OCI-LY1 (cell line): ENCODE measurements around the gene TRIM9.

Experiments
- H2AFZ ChIP-seq: fragments of 200-600 bp; sonication (generic), shearing (Covaris generic); 2 replicates; pipeline ENCODE4 v1.6.0; 2014; ENCODE audit warnings: antibody characterized with exemption, mild to moderate bottlenecking, low read length
- H3F3A ChIP-seq: fragments of 200-600 bp; sonication (generic), shearing (Covaris generic); 2 replicates; pipeline ENCODE4 v1.6.0; 2014; ENCODE audit warnings: mild to moderate bottlenecking, antibody characterized with exemption, low read length, moderate library complexity; ENCODE audit not compliant: insufficient read depth
- H3K27ac ChIP-seq: fragments of 200-600 bp; sonication (generic); 2 replicates; pipeline ENCODE4 v1.5.1; 2014; ENCODE audit warnings: low read length, mixed run types, mild to moderate bottlenecking, low read depth; ENCODE audit not compliant: poor library complexity, severe bottlenecking
- H3K27me3 ChIP-seq: fragments of 200-600 bp; sonication (generic); 2 replicates; pipeline ENCODE4 v1.6.0; 2014; ENCODE audit warnings: antibody characterized with exemption, mild to moderate bottlenecking, low read length, moderate library complexity; ENCODE audit not compliant: insufficient read depth
- H3K36me3 ChIP-seq: fragments of 200-600 bp; sonication (generic); 2 replicates; pipeline ENCODE4 v1.6.1; 2014; ENCODE audit warnings: mild to moderate bottlenecking, antibody characterized with exemption, low read length, moderate library complexity, mixed read lengths; ENCODE audit not compliant: insufficient read depth
- H3K4me1 ChIP-seq: fragments of 200-600 bp; sonication (generic); 2 replicates; pipeline ENCODE4 v1.5.1; 2014; ENCODE audit warnings: mild to moderate bottlenecking, low read length, moderate library complexity; ENCODE audit not compliant: insufficient read depth, severe bottlenecking
- H3K4me2 ChIP-seq: fragments of 200-600 bp; sonication (generic), shearing (Covaris generic); 2 replicates; pipeline ENCODE4 v1.6.1; 2014; ENCODE audit warnings: low read length
- H3K4me3 ChIP-seq: fragments of 200-600 bp; sonication (generic); 2 replicates; pipeline ENCODE4 v1.5.1; 2014; ENCODE audit warnings: low read length, low read depth, mild to moderate bottlenecking, mixed read lengths; ENCODE audit not compliant: poor library complexity, severe bottlenecking
- H3K79me2 ChIP-seq: fragments of 200-600 bp; shearing (Covaris generic); 2 replicates; pipeline ENCODE4 v1.6.1; 2016; ENCODE audit warnings: mixed run types, low read length, mixed read lengths; ENCODE audit not compliant: insufficient read depth
- H3K9ac ChIP-seq: fragments of 200-600 bp; sonication (generic), shearing (Covaris generic); 2 replicates; pipeline ENCODE4 v1.6.1; 2014; ENCODE audit warnings: mild to moderate bottlenecking, low read length, mixed read lengths
- H3K9me2 ChIP-seq: fragments of 200-600 bp; sonication (generic), shearing (Covaris generic); 2 replicates; pipeline ENCODE4 v1.6.1; 2014; ENCODE audit warnings: low read depth, mild to moderate bottlenecking, low read length, mixed read lengths
- H3K9me3 ChIP-seq: fragments of 200-600 bp; shearing (Covaris generic); 2 replicates; pipeline ENCODE4 v1.6.1; 2014; ENCODE audit warnings: low read length, mixed read lengths
- H4K20me1 ChIP-seq: fragments of 200-600 bp; sonication (generic), shearing (Covaris generic); 2 replicates; pipeline ENCODE4 v1.6.0; 2016; ENCODE audit warnings: mild to moderate bottlenecking, low read length; ENCODE audit not compliant: insufficient read depth
- CTCF ChIP-seq: fragments of 200-600 bp; sonication (generic), shearing (Covaris generic); IDR thresholded peaks from 2 replicates; pipeline ENCODE4 v1.5.1; 2017; ENCODE audit warnings: mild to moderate bottlenecking, antibody characterized with exemption, low read length, moderate library complexity, mixed read lengths
- EZH2 ChIP-seq: fragments of 200-600 bp; sonication (generic), shearing (Covaris generic); IDR thresholded peaks from 2 replicates; pipeline ENCODE4 v1.8.0; 2017; ENCODE audit warnings: borderline replicate concordance, mixed run types, mild to moderate bottlenecking, antibody characterized with exemption, low read length, moderate library complexity, mixed read lengths

The TRIM9 gene

GRCh38 chr14:51071857-51072256 is 23.0 kb downstream of the TRIM9 start:
- H3K36me3 ChIP-seq, result no peaks in the 10 kb centered on the region
- no peaks in the 10 kb centered on the region for H4K20me1 ChIP-seq
- H3K79me2 ChIP-seq, result no peaks in the 10 kb centered on the region
- no peak overlapping the region for H3K27ac ChIP-seq
- H3K4me1 ChIP-seq, result no peaks in the 10 kb centered on the region
- peaks cover 4% of the 10 kb centered on the region; the same call in 1 of the 2 replicates for H3K9me3 ChIP-seq
- TF ChIP-seq EZH2 (no peak), CTCF (no peak)
- no peak overlapping the region for H3K9ac ChIP-seq
- no peak overlapping the region for H3K4me2 ChIP-seq
- no peaks in the 10 kb centered on the region for H3F3A ChIP-seq
- H3K4me3 ChIP-seq, result no peak overlapping the region
- no peak overlapping the region for H2AFZ ChIP-seq
- H3K9me2 ChIP-seq, result no peaks in the 10 kb centered on the region
- no peaks in the 10 kb centered on the region for H3K27me3 ChIP-seq

- Histone ChIP-seq H3K9ac (no peak overlapping the region), H3K79me2 (no peaks in the 10 kb centered on the region), H2AFZ (no peak overlapping the region), H3K4me2 (no peak overlapping the region), H3K27ac (no peak overlapping the region), H3K4me3 (no peak overlapping the region), H3F3A (no peaks in the 10 kb centered on the region), H3K27me3 (no peaks in the 10 kb centered on the region), H3K36me3 (no peaks in the 10 kb centered on the region), H3K9me2 (no peaks in the 10 kb centered on the region), H3K9me3 (peaks cover 4% of the 10 kb centered on the region; the same call in 1 of the 2 replicates), H3K4me1 (no peaks in the 10 kb centered on the region), H4K20me1 (no peaks in the 10 kb centered on the region)
- TF ChIP-seq CTCF, result no peak
- no peak for TF ChIP-seq EZH2
Observed at GRCh38 chr14:51070726-51071125, 24.2 kb downstream of the TRIM9 start.

- TF ChIP-seq CTCF (no peak), EZH2 (no peak)
- no peak overlapping the region for H3K27ac ChIP-seq
- H3K4me2 ChIP-seq, result no peak overlapping the region
- no peaks in the 10 kb centered on the region for H3K36me3 ChIP-seq
- H3K79me2 ChIP-seq, result no peaks in the 10 kb centered on the region
- no peaks in the 10 kb centered on the region for H3K27me3 ChIP-seq
- H3F3A ChIP-seq, result no peaks in the 10 kb centered on the region
- H3K4me1 ChIP-seq, result no peaks in the 10 kb centered on the region
- no peaks in the 10 kb centered on the region for H3K9me2 ChIP-seq
- H3K4me3 ChIP-seq, result no peak overlapping the region
- H3K9ac ChIP-seq, result no peak overlapping the region
- H3K9me3 ChIP-seq, result peaks cover 4% of the 10 kb centered on the region; the same call in 1 of the 2 replicates
- no peak overlapping the region for H2AFZ ChIP-seq
- H4K20me1 ChIP-seq, result no peaks in the 10 kb centered on the region
Observed at GRCh38 chr14:51069055-51069454, 25.9 kb downstream of the TRIM9 start.
